Glutamatergic neuron (in vitro differentiated cells): ENCODE results near the gene EPB41L4B. TPM values are rescaled to one million over a fixed set of nuclear protein-coding genes. Genes with fewer than 3 reads are reported as not detected.

Experiments
- DNase-seq: peaks from one replicate; pipeline ENCODE4 v3.0.0; 2022
- H3K27ac Mint-ChIP-seq: one replicate; pipeline ENCODE4 v1.8.0; 2020; ENCODE audit warnings: mild to moderate bottlenecking, mixed read lengths, inconsistent platforms; ENCODE audit not compliant: unreplicated experiment
- H3K27me3 Mint-ChIP-seq: one replicate; pipeline ENCODE4 v1.8.0; 2020; ENCODE audit warnings: mild to moderate bottlenecking, moderate library complexity, mixed read lengths, inconsistent platforms; ENCODE audit not compliant: unreplicated experiment
- H3K36me3 Mint-ChIP-seq: one replicate; pipeline ENCODE4 v1.8.0; 2020; ENCODE audit warnings: mild to moderate bottlenecking, mixed read lengths, inconsistent platforms; ENCODE audit not compliant: unreplicated experiment
- H3K4me1 Mint-ChIP-seq: one replicate; pipeline ENCODE4 v1.8.0; 2020; ENCODE audit warnings: mild to moderate bottlenecking, low read depth, mixed read lengths, inconsistent platforms; ENCODE audit not compliant: unreplicated experiment
- H3K4me3 Mint-ChIP-seq: one replicate; pipeline ENCODE4 v1.8.0; 2020; ENCODE audit warnings: mild to moderate bottlenecking, mixed read lengths, inconsistent platforms; ENCODE audit not compliant: unreplicated experiment
- H3K9me3 Mint-ChIP-seq: one replicate; pipeline ENCODE4 v1.8.0; 2020; ENCODE audit warnings: mild to moderate bottlenecking, moderate library complexity, mixed read lengths, inconsistent platforms; ENCODE audit not compliant: unreplicated experiment
- total RNA-seq: library from RNA; stranded (reverse); fragmentation: NEBNext Ultra II Directional; extraction: Animal tissue kit (Norgen Biotek cat#: 25700); gene quantifications from one replicate; pipeline ENCODE4 v1.2.1, GENCODE V29; 2021; ENCODE audit not compliant: unreplicated experiment
- TF ChIP-seq, protein P1 (sequence below): fragments of 200-600 bp; sonication (generic); IDR thresholded peaks from one replicate; pipeline ENCODE4 v1.5.0; 2021; ENCODE audit not compliant: partially characterized antibody, unreplicated experiment

The EPB41L4B gene
- total RNA-seq, 1 donor from 2014 or later: 10.0 TPM

DNA sequence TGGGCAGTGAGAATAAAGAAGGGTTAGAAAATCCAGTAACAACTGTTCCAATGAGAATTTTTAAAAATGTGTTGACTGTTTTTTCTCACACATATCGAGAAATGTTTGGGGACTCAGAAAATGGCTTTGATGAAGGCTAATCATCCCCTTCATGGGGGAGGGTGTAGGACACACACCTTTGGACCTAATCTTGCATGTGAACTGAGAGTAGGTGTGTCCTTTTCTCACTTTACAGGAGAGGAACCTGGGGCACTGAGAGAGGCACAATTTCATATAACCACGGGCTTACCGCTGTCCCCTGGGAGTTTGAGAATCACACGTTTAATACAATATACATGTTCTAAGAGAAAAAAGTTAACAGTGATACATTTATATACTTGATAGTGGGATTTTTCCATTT, 171.1 kb downstream of the EPB41L4B start:
- DNase-seq: no peak
- no peak overlapping the region for H3K4me3 Mint-ChIP-seq
- H3K27ac Mint-ChIP-seq: no peak overlapping the region
- no peaks in the 10 kb centered on the region for H3K27me3 Mint-ChIP-seq
- H3K36me3 Mint-ChIP-seq: peaks cover 15% of the 10 kb centered on the region
- H3K9me3 Mint-ChIP-seq: no peaks in the 10 kb centered on the region
- TF ChIP-seq, protein P1, sequence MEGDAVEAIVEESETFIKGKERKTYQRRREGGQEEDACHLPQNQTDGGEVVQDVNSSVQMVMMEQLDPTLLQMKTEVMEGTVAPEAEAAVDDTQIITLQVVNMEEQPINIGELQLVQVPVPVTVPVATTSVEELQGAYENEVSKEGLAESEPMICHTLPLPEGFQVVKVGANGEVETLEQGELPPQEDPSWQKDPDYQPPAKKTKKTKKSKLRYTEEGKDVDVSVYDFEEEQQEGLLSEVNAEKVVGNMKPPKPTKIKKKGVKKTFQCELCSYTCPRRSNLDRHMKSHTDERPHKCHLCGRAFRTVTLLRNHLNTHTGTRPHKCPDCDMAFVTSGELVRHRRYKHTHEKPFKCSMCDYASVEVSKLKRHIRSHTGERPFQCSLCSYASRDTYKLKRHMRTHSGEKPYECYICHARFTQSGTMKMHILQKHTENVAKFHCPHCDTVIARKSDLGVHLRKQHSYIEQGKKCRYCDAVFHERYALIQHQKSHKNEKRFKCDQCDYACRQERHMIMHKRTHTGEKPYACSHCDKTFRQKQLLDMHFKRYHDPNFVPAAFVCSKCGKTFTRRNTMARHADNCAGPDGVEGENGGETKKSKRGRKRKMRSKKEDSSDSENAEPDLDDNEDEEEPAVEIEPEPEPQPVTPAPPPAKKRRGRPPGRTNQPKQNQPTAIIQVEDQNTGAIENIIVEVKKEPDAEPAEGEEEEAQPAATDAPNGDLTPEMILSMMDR: no peak
- H3K4me1 Mint-ChIP-seq: no peaks in the 10 kb centered on the region

DNA sequence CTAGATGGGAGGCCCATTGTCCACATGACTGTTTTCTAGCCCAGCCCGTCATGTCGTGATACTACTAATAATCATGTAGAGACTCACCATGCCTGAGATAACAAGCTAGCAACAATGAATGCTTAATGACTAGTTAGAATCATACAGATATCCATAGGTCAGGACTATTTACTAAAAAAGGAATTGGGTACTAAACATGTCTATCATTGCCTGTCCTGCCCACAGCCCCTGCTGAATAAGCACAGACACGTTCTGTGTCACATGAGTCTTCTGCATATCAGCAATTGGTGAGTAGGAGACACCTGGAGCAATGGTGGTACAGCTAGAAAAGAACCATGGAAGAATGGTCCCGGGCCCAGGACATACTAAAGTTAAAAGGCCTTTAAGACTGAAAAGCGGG, 171.8 kb downstream of the EPB41L4B start:
- H3K4me3 Mint-ChIP-seq: no peak overlapping the region
- no peaks in the 10 kb centered on the region for H3K4me1 Mint-ChIP-seq
- TF ChIP-seq, protein P1: no peak
- DNase-seq: no peak
- H3K27me3 Mint-ChIP-seq: no peaks in the 10 kb centered on the region
- H3K36me3 Mint-ChIP-seq: peaks cover 12% of the 10 kb centered on the region
- no peaks in the 10 kb centered on the region for H3K9me3 Mint-ChIP-seq
- H3K27ac Mint-ChIP-seq: no peak overlapping the region

DNA sequence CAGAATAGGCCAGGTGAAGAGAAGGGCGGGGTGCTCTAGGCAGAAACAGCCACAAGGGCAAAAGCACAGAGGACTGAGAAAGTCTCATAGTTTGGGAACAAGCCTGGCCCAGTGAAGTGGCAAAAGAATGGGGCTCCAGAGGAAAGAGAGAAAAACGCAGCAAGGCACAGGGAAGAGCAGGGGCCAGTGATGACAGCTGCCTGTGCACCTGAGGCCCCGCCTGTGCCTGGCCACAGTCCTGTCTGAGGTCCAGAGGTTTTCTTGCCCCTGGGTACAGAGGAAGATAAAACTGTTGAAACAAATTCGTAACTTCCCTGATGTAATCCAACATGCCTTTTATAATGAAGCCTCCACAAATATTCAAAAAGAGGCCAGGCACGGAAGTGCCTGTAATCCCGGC, 175.8 kb downstream of the EPB41L4B start:
- Mint-ChIP-seq H3K27ac (no peak overlapping the region), H3K27me3 (no peaks in the 10 kb centered on the region), H3K4me3 (no peak overlapping the region), H3K4me1 (no peaks in the 10 kb centered on the region), H3K9me3 (no peaks in the 10 kb centered on the region), H3K36me3 (no peaks in the 10 kb centered on the region)
- DNase-seq: no peak
- TF ChIP-seq, protein P1: no peak

DNA sequence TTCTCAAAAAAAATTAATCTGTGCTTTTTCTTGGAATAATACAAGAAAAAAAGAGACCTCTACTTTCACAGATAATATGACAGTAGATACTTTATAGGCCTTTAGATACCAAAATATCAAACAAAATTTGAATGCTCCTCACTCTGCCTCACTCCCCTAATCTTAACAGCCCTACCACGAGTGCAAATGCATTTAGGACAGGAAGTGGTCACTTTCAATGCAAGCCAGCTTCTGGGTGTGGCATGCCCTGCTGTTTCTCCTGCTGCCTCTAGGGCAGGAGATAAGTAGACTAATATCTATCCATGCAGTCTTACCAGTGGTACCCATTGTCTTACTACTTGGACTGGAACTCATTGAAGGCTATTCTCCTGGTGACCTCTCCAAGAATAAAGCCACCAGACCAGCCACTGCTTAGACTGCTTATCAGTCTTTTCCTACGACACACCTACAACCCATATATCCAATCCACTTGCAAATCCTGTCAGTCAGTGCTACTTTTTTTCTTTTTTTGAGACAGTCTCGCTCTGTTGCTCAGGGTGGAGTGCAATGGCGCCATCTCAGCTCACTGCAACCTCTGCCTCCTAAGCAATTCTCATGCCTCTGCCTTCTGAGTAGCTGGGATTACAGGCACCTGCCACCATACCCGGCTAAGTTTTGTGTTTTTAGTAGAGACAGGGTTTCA, 176.8 kb downstream of the EPB41L4B start:
- no peaks in the 10 kb centered on the region for H3K36me3 Mint-ChIP-seq
- TF ChIP-seq, protein P1: peak; percentile 42
- no peaks in the 10 kb centered on the region for H3K4me1 Mint-ChIP-seq
- H3K27me3 Mint-ChIP-seq: no peaks in the 10 kb centered on the region
- no peaks in the 10 kb centered on the region for H3K9me3 Mint-ChIP-seq
- DNase-seq: no peak
- H3K27ac Mint-ChIP-seq: no peak overlapping the region
- no peak overlapping the region for H3K4me3 Mint-ChIP-seq

DNA sequence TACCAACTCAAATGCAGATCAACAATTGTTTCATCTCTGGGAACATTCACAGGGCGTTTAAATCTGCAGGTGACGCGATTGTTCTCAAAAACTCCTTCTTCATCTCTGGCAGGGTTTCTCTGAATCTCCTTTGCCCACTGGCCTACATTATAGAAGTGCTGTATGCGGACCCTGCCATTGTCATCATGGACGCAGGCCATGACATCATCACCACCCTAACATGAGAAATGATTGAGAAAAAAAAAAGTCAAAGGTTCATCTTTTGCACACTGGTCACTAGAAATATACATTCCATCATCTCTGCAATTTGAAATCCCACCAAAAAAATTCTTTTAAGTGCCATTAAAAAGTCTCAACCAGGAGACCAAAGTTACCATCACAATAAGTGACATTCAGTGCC, 179.5 kb downstream of the EPB41L4B start:
- Mint-ChIP-seq H3K27me3 (no peaks in the 10 kb centered on the region), H3K36me3 (no peaks in the 10 kb centered on the region), H3K4me1 (no peaks in the 10 kb centered on the region), H3K9me3 (no peaks in the 10 kb centered on the region), H3K4me3 (no peak overlapping the region), H3K27ac (no peak overlapping the region)
- DNase-seq: no peak
- TF ChIP-seq, protein P1: no peak
